Breast epithelium (tissue), 4 donors: ENCODE data around the gene CDC14A. TPM values are rescaled to one million over a fixed set of nuclear protein-coding genes. Genes with fewer than 3 reads are reported as not detected.

Source experiments
- DNase-seq, 2 donors: peaks; one replicate each; pipeline ENCODE4 v3.0.0-alpha.2; 2019; ENCODE audit warnings: low spot score in 2 of 2
- H3K27ac ChIP-seq, 2 donors: fragments of 200-600 bp; sonication (generic) in 1 of 2; one replicate each; pipeline ENCODE4 v1.5.1; 2016 to 2019; ENCODE audit warnings: mild to moderate bottlenecking in 1 of 2
- H3K27me3 ChIP-seq, 2 donors: fragments of 200-600 bp; sonication (generic) in 1 of 2; one replicate each; pipeline versions ENCODE4 v1.5.1 to v1.6.0; 2017 to 2019; ENCODE audit warnings: control low read depth in 1 of 2, mild to moderate bottlenecking in 1 of 2
- H3K36me3 ChIP-seq: fragments of 200-600 bp; one replicate; pipeline ENCODE4 v1.5.1; 2019
- H3K4me1 ChIP-seq, 2 donors: fragments of 200-600 bp; sonication (generic); one replicate each; pipeline ENCODE4 v1.5.1; 2016 to 2019; ENCODE audit warnings: control low read depth in 1 of 2
- H3K4me3 ChIP-seq, 3 donors: fragments of 200-600 bp; sonication (generic); 1 replicate in 2 of 3; 2 replicates in 1 of 3; pipeline ENCODE4 v1.5.1; 2016 to 2019; ENCODE audit warnings: mild to moderate bottlenecking in 3 of 3, moderate library complexity in 2 of 3
- H3K9me3 ChIP-seq, 2 donors: fragments of 200-600 bp; sonication (generic) in 1 of 2; one replicate each; pipeline ENCODE4 v1.5.1; 2016 to 2019; ENCODE audit warnings: control low read depth in 1 of 2
- CTCF ChIP-seq, 3 donors: fragments of 450-650 bp; IDR thresholded peaks; one replicate each; pipeline ENCODE4 v1.5.1; 2016 to 2017; ENCODE audit warnings: antibody characterized with exemption in 3 of 3, mild to moderate bottlenecking in 3 of 3, moderate library complexity in 3 of 3
- POLR2A ChIP-seq: fragments of 450-650 bp; IDR thresholded peaks from one replicate; pipeline ENCODE4 v1.6.1; 2016; ENCODE audit warnings: antibody characterized with exemption, mild to moderate bottlenecking, moderate library complexity
- POLR2AphosphoS5 ChIP-seq, 3 donors: sonication (generic); formaldehyde crosslinking; IDR thresholded peaks; one replicate each; pipeline ENCODE4 v1.6.1; 2017; ENCODE audit warnings: antibody characterized with exemption in 3 of 3
- intact Hi-C: fragments of 100-400 bp; cut with DNase I; formaldehyde crosslinking; loops from one replicate; pipeline ENCODE4 v1.15.1; 2023; ENCODE audit warnings: low total_unique reads
- total RNA-seq, 3 donors: library from RNA; depleted of rRNA; stranded (reverse); fragments of >200 nt; gene quantifications; one replicate each; pipeline ENCODE4 v1.1.0, GENCODE V29; 2016

CDC14A gene
- total RNA-seq, 3 donors from 2014 or later = 16.5 to 49.3 (median 33.1) TPM

DNA sequence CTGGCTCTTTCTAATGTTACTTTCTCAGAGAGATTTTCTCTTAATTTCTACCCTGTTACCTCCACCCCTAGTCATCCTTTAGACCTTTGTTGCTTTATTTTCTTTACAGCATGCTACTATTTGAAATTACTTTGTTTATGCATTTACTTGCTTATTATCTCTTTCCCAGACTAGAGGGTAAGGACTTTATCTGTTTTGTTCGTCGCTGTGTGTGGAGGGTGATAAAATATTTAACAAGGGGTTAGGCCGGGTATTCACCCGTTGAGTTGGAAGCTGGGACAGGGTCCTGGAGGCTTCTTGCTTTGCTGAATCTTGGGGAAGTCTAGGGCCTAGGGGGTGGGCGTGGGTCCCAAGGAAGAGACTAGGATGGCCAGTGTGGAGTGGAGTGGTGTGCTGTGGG, 43.6 kb downstream of the CDC14A start:
- H3K27me3 ChIP-seq = no peaks in the 10 kb centered on the region
- H3K4me1 ChIP-seq = no peaks in the 10 kb centered on the region
- intact Hi-C loops = no loop called here
- H3K36me3 ChIP-seq = no peaks in the 10 kb centered on the region
- no peak overlapping the region for H3K4me3 ChIP-seq
- H3K27ac ChIP-seq = no peak overlapping the region
- DNase-seq = no peak
- H3K9me3 ChIP-seq = no peaks in the 10 kb centered on the region
- TF ChIP-seq CTCF (IDR thresholded peaks at IDR 0.05) = no peak
- TF ChIP-seq POLR2AphosphoS5 (IDR thresholded peaks at IDR 0.05) = no peak
- TF ChIP-seq POLR2A = no peak

DNA sequence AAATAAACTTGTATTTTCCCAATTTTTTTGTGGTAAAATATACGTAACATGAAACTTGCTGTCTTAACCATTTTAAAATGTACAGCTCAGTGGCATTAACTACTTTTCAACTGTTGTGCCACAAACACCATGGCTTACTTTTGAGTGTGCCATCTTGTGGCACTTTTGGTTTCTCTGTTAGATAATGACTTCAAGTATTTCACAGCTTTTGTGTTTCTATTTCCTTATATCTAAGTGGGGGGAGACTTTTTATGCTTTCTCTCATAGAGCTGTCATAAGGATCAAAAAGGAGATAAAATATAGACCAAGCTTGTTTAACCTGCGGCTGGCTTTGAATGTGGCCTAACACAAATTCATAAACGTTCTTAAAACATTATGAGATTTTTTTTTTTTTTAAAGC, 44.3 kb downstream of the CDC14A start:
- TF ChIP-seq POLR2AphosphoS5 (IDR thresholded peaks at IDR 0.05) (no peak), CTCF (IDR thresholded peaks at IDR 0.05) (no peak), POLR2A (no peak)
- H3K9me3 ChIP-seq = no peaks in the 10 kb centered on the region
- H3K27ac ChIP-seq = no peak overlapping the region
- no peak for DNase-seq
- intact Hi-C loops = no loop called here
- H3K4me3 ChIP-seq = no peak overlapping the region
- H3K27me3 ChIP-seq = no peaks in the 10 kb centered on the region
- no peaks in the 10 kb centered on the region for H3K36me3 ChIP-seq
- no peaks in the 10 kb centered on the region for H3K4me1 ChIP-seq

DNA sequence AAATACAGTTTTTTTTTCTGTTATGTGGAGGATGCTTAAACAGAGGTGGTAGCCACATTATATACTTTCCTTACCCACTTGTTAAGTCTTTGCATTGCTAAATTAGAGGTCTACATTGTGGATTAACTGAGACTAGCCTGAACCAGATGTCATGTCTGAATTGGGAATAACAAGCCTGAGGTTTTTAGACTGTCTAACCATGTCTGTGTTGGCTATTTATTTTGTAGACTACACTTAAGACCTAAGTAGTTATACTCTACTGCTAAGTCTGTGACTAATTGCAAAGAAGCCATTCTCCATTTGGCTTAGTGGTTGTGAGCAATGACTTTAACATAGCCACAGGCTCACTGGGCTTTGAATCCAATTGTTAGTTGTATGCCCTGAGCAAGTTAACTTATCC, 45.4 kb downstream of the CDC14A start:
- Histone ChIP-seq H3K4me1 (no peaks in the 10 kb centered on the region), H3K9me3 (no peaks in the 10 kb centered on the region), H3K4me3 (no peak overlapping the region), H3K27me3 (no peaks in the 10 kb centered on the region), H3K27ac (no peak overlapping the region), H3K36me3 (no peaks in the 10 kb centered on the region)
- TF ChIP-seq POLR2AphosphoS5 (IDR thresholded peaks at IDR 0.05) = no peak
- TF ChIP-seq CTCF (IDR thresholded peaks at IDR 0.05) = no peak
- TF ChIP-seq POLR2A = no peak
- intact Hi-C loops = no loop called here
- no peak for DNase-seq

DNA sequence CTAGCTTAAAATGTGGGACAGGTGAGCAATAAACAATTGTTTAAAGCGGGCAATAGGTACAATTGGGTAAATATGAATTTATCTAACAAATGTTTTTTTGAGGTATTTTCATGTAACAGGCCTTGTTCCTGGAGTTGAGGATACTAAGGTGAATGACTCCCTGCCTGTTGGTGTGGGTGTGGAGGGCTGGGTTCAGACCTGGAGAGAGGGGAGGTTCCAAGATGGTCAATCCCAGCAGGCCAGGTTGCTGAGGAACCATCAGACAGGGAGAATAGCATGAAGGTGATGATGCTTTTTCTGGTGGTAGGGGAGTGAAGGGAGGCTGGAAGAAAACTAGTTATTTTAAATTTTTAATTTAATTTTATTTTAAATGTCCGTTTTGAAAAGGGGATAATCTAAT, 46.3 kb downstream of the CDC14A start:
- no peaks in the 10 kb centered on the region for H3K4me1 ChIP-seq
- H3K27me3 ChIP-seq = no peaks in the 10 kb centered on the region
- H3K4me3 ChIP-seq = no peak overlapping the region
- intact Hi-C loops = no loop called here
- TF ChIP-seq POLR2AphosphoS5 (IDR thresholded peaks at IDR 0.05) = no peak
- no peak for TF ChIP-seq CTCF (IDR thresholded peaks at IDR 0.05)
- no peak for TF ChIP-seq POLR2A
- DNase-seq = no peak
- no peak overlapping the region for H3K27ac ChIP-seq
- H3K9me3 ChIP-seq = no peaks in the 10 kb centered on the region
- no peaks in the 10 kb centered on the region for H3K36me3 ChIP-seq

- intact Hi-C loops = no loop called here
- H3K4me3 ChIP-seq = no peak overlapping the region
- H3K36me3 ChIP-seq = no peaks in the 10 kb centered on the region
- no peaks in the 10 kb centered on the region for H3K9me3 ChIP-seq
- no peak for DNase-seq
- H3K27ac ChIP-seq = no peak overlapping the region
- H3K27me3 ChIP-seq = no peaks in the 10 kb centered on the region
- H3K4me1 ChIP-seq = no peaks in the 10 kb centered on the region
- TF ChIP-seq CTCF (IDR thresholded peaks at IDR 0.05) (no peak), POLR2A (no peak), POLR2AphosphoS5 (IDR thresholded peaks at IDR 0.05) (no peak)
These were observed 48.1 kb downstream of the CDC14A start for GRCh38 chr1:100400404-100400803.
